ENCODE data around the gene ETDB. TPM values are rescaled to one million over a fixed set of nuclear protein-coding genes. Genes with fewer than 3 reads are reported as not detected.
"Not testable (repeated sequence)": the region's sequence is repeated elsewhere in the genome, so short reads cannot be mapped to it uniquely, and the experiment has no call there.

ETDB gene
- total RNA-seq, 5 donors from 2014 or later (not counting 1 experiment from before 2014, with no cell fraction given) = not detected

DNA sequence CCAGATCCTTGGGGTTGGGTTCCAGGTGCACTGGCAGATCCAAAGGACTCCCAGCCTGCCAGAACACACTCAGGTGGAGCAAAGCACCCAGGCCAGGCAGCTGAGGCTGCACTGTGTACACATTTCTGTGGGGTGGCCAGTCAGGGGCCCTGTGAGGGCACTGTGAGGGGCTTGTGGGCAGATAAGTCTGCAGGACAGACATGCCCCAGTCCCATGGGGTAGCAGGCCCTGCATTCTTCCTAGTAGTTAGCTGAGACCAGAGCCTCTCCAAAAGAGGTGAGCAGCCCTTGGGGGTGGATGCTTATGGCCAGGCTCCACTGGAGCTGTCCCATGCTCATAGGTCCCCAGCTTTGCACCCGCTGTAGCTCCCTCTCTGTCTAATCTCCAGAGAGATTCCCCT, 7.6 kb downstream of the ETDB start:
- ChIA-PET CTCF (no interaction called here), POLR2A (no interaction called here)
- H3K36me3 ChIP-seq (ENCODE audit: control insufficient read depth in 2 of 2, extremely low read depth in 1 of 2, insufficient read depth in 1 of 2, low read length in 1 of 2) = no peaks in the 10 kb centered on the region
- Mint-ChIP-seq H3K4me1 (no peaks in the 10 kb centered on the region), H3K9me3 (no peaks in the 10 kb centered on the region), H3K27me3 (peaks cover 13 to 34% of the 10 kb centered on the region in 2 donors), H3K4me3 (no peak overlapping the region), H3K27ac (no peak overlapping the region), H3K36me3 (no peaks in the 10 kb centered on the region)
- peaks cover 0 to 7% of the 10 kb centered on the region in 2 experiments for H3K27me3 ChIP-seq (replicated peaks in 1 of 2; ENCODE audit: control insufficient read depth in 2 of 2, extremely low read depth in 1 of 2, insufficient read depth in 2 of 2, low read length in 1 of 2)
- no peak overlapping the region for H3K4me3 ChIP-seq (ENCODE audit: control insufficient read depth in 1 of 2, extremely low read depth in 1 of 2, low read length in 1 of 2)
- DNase-seq (no peak), ATAC-seq (replicated peaks in 1 of 4) (no peak)
- H3K4me1 ChIP-seq (ENCODE audit: control insufficient read depth in 1 of 2, extremely low read depth in 1 of 2, insufficient read depth in 2 of 2, low read length in 2 of 2) = no peaks in the 10 kb centered on the region
- no peak overlapping the region for H3K27ac ChIP-seq (ENCODE audit: low read length)
- no CpG with 5 or more reads among the region's 1 CpG for WGBS (ENCODE audit: insufficient coverage)
- no peaks in the 10 kb centered on the region for H3K9me3 ChIP-seq

DNA sequence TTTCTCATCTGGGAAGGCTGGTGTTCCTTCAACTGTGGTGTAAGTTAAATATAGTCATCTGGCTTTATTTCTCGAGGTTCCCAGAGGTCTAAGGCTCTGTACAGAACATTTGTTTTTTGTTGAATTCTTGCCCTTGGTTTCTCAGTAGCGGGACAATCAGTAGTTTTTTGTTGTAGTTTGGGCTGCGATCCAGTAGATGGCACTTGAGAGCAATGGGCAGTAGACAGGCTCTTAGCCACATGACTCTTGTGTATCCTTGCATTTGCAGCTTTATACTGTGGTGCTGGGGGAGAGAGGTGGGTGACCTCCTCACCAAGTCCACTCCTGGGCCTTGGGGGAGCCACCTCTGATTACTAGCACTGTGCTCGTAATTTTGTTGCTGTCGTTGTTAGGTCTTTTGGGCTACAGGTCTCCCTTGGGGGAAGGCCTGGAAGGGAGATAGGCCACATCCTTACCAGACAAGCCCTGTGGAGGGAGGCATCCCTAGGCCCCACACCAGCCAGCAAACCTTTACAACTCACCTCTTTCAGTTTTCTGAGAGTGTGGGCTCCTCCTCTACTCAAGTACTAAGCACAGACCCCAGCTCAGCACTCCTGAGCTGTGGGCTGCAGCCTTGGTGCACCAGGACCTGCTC, 8.1 kb downstream of the ETDB start:
- Histone ChIP-seq H3K9me3 (no peaks in the 10 kb centered on the region), H3K4me1 (ENCODE audit: control insufficient read depth in 1 of 2, extremely low read depth in 1 of 2, insufficient read depth in 2 of 2, low read length in 2 of 2) (no peaks in the 10 kb centered on the region), H3K36me3 (ENCODE audit: control insufficient read depth in 2 of 2, extremely low read depth in 1 of 2, insufficient read depth in 1 of 2, low read length in 1 of 2) (no peaks in the 10 kb centered on the region), H3K27ac (ENCODE audit: low read length) (no peak overlapping the region), H3K27me3 (replicated peaks in 1 of 2; ENCODE audit: control insufficient read depth in 2 of 2, extremely low read depth in 1 of 2, insufficient read depth in 2 of 2, low read length in 1 of 2) (peaks cover 0 to 7% of the 10 kb centered on the region in 2 experiments), H3K4me3 (ENCODE audit: control insufficient read depth in 1 of 2, extremely low read depth in 1 of 2, low read length in 1 of 2) (no peak overlapping the region)
- Mint-ChIP-seq H3K9me3 (no peaks in the 10 kb centered on the region), H3K27ac (no peak overlapping the region), H3K4me1 (no peaks in the 10 kb centered on the region), H3K36me3 (no peaks in the 10 kb centered on the region), H3K4me3 (no peak overlapping the region), H3K27me3 (peaks cover 13 to 34% of the 10 kb centered on the region in 2 donors)
- DNase-seq = peak in 14 of 35 experiments; percentile 5 to 60 (median 24)
- no CpG with 5 or more reads among the region's 5 CpGs for whole genome bisulfite sequencing (ENCODE audit: insufficient coverage)
- CTCF ChIA-PET = interaction anchor here in 1 of 2 donors (0.6 kb wide), 1 partner anchor 455 kb away, joined by 3 read pairs; no protein-coding TSS in a partner anchor
- peak in 3 of 4 experiments; percentile 40 to 65 (median 47) for ATAC-seq (replicated peaks in 1 of 4)
- POLR2A ChIA-PET = no interaction called here

DNA sequence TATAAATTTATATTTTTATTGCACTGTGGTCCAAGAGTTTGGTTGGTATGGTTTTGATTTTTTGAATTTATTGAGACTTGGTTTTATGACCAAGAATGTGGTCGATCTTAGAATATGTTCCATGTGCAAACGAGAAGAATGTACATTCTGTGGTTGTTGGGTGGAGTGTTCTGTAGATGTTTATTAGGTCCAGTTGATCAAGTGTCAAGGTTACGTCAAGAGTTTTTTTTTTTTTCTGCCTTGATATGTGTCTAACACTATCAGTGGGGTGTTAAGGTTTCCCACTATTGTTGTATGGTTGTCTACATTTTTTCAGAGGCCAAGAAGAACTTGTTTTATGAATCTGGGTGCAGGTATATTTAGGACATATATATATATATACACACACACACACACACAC, 10.8 kb downstream of the ETDB start:
- H3K36me3 Mint-ChIP-seq = no peaks in the 10 kb centered on the region
- WGBS (ENCODE audit: insufficient coverage) = 67% methylated on average over 1 of the region's 3 CpGs
- H3K4me1 Mint-ChIP-seq = no peaks in the 10 kb centered on the region
- ChIA-PET POLR2A (no interaction called here), CTCF (no interaction called here)
- DNase-seq (no peak), ATAC-seq (replicated peaks in 1 of 4) (no peak)
- no peak overlapping the region for H3K4me3 Mint-ChIP-seq
- no peaks in the 10 kb centered on the region for H3K9me3 ChIP-seq
- no peak overlapping the region for H3K4me3 ChIP-seq (ENCODE audit: control insufficient read depth in 1 of 2, extremely low read depth in 1 of 2, low read length in 1 of 2)
- H3K4me1 ChIP-seq (ENCODE audit: control insufficient read depth in 1 of 2, extremely low read depth in 1 of 2, insufficient read depth in 2 of 2, low read length in 2 of 2) = no peaks in the 10 kb centered on the region
- no peaks in the 10 kb centered on the region for H3K36me3 ChIP-seq (ENCODE audit: control insufficient read depth in 2 of 2, extremely low read depth in 1 of 2, insufficient read depth in 1 of 2, low read length in 1 of 2)
- H3K27me3 Mint-ChIP-seq = peaks cover 15 to 50% of the 10 kb centered on the region in 2 donors
- peaks cover 0 to 7% of the 10 kb centered on the region in 2 experiments for H3K27me3 ChIP-seq (replicated peaks in 1 of 2; ENCODE audit: control insufficient read depth in 2 of 2, extremely low read depth in 1 of 2, insufficient read depth in 2 of 2, low read length in 1 of 2)
- H3K9me3 Mint-ChIP-seq = no peaks in the 10 kb centered on the region
- H3K27ac ChIP-seq (ENCODE audit: low read length) = no peak overlapping the region
- no peak overlapping the region for H3K27ac Mint-ChIP-seq

DNA sequence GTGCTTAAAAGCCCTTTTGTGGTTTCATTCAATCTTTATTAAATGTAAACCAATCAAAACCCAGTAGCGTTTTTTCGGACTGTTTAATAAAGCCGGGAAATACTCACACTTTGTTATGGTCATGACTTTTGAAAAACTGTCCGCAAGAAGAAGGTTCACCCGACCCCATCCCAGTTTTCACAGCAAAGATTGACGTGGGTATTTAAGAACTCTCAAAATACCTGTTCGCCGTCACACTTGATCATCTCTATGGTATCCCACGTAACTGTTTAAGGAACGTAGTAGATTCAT, 20.9 kb downstream of the ETDB start:
- Mint-ChIP-seq H3K27ac (no peak overlapping the region), H3K4me3 (peak overlapping the region; percentile 70 to 77 (median 71)), H3K27me3 (peaks cover 10 to 17% of the 10 kb centered on the region in 2 donors), H3K4me1 (peaks cover 5 to 11% (median 7%) of the 10 kb centered on the region in 3 donors), H3K36me3 (no peaks in the 10 kb centered on the region), H3K9me3 (no peaks in the 10 kb centered on the region)
- ATAC-seq (replicated peaks in 1 of 4) (no peak), DNase-seq (no peak)
- Histone ChIP-seq H3K36me3 (ENCODE audit: control insufficient read depth in 2 of 2, extremely low read depth in 1 of 2, insufficient read depth in 1 of 2, low read length in 1 of 2) (no peaks in the 10 kb centered on the region), H3K27ac (ENCODE audit: low read length) (no peak overlapping the region), H3K27me3 (replicated peaks in 1 of 2; ENCODE audit: control insufficient read depth in 2 of 2, extremely low read depth in 1 of 2, insufficient read depth in 2 of 2, low read length in 1 of 2) (peaks cover 2 to 35% of the 10 kb centered on the region in 2 experiments), H3K4me1 (ENCODE audit: control insufficient read depth in 1 of 2, extremely low read depth in 1 of 2, insufficient read depth in 2 of 2, low read length in 2 of 2) (peaks cover 0 to 15% of the 10 kb centered on the region in 2 experiments), H3K9me3 (no peaks in the 10 kb centered on the region), H3K4me3 (ENCODE audit: control insufficient read depth in 1 of 2, extremely low read depth in 1 of 2, low read length in 1 of 2) (no peak overlapping the region)
- no CpG with 5 or more reads among the region's 10 CpGs for WGBS (ENCODE audit: insufficient coverage)
- ChIA-PET POLR2A (no interaction called here), CTCF (no interaction called here)

DNA sequence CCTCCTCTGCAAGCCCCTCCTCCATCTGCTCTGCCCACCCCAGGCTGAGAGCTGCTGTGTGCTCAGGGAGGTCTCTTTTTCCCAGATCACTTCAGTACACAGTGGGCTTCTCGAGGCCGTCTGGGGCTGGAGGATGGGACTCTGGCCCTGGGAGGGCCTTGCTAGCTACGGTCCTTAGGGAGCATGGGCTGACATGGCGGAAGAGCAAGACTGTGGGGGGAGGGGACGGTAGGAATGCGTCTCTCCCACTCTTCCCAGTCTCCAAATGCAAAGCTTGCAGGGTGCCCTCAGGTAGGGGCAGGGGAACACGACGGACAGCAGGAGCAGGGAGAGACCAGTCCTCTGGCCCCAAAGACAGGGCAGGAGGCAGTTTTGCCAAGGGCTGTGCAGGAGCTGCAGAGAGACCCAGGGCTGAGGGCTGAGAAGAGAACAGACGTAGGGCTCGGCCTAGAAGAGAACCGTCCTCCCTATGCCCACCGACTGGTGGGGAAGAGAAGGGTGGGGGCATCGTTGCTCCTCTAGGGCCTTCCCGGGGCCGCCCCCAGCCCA, 23.1 kb downstream of the ETDB start:
- H3K27me3 Mint-ChIP-seq = peaks cover 15 to 22% of the 10 kb centered on the region in 2 donors
- H3K4me3 ChIP-seq (ENCODE audit: control insufficient read depth in 1 of 2, extremely low read depth in 1 of 2, low read length in 1 of 2); POLR2A ChIA-PET; H3K27ac Mint-ChIP-seq; H3K9me3 Mint-ChIP-seq; ATAC-seq (replicated peaks in 1 of 4); H3K36me3 Mint-ChIP-seq; H3K36me3 ChIP-seq (ENCODE audit: control insufficient read depth in 2 of 2, extremely low read depth in 1 of 2, insufficient read depth in 1 of 2, low read length in 1 of 2); DNase-seq; H3K9me3 ChIP-seq; H3K27ac ChIP-seq (ENCODE audit: low read length): not testable (repeated sequence)
- CTCF ChIA-PET = interaction anchor here in 1 of 2 donors (0.8 kb wide), 1 partner anchor 11 kb away, joined by 3 read pairs; no protein-coding TSS in a partner anchor
- peak overlapping the region; percentile 43 to 70 (median 61) for H3K4me3 Mint-ChIP-seq
- Histone ChIP-seq H3K4me1 (ENCODE audit: control insufficient read depth in 1 of 2, extremely low read depth in 1 of 2, insufficient read depth in 2 of 2, low read length in 2 of 2) (peaks cover 0 to 15% of the 10 kb centered on the region in 2 experiments), H3K27me3 (replicated peaks in 1 of 2; ENCODE audit: control insufficient read depth in 2 of 2, extremely low read depth in 1 of 2, insufficient read depth in 2 of 2, low read length in 1 of 2) (peaks cover 2 to 46% of the 10 kb centered on the region in 2 experiments)
- peaks cover 5 to 11% (median 7%) of the 10 kb centered on the region in 3 donors for H3K4me1 Mint-ChIP-seq
- WGBS (ENCODE audit: insufficient coverage) = no CpG with 5 or more reads among the region's 15 CpGs

DNA sequence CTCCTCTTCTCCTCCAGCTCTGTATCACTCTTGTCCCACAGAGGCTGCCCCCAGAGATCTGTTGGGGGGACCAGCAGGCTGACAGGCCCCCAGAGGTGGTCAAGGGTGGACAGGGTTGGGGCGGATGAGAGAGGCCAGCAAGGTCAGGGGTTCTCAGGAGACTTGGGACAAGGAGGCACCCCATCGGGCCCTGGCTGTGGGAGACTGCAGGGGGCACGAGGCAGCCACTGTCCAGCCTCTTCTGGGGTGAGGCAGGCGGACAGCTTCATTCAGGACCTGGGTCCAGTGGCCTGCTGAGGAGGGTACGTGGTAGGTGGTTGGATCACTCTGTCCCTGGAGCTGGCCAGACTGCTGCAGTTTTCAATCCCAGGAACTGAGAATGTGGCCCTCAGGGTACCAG, 24.6 kb downstream of the ETDB start:
- no peaks in the 10 kb centered on the region for H3K9me3 ChIP-seq
- ATAC-seq (replicated peaks in 1 of 4) = no peak
- H3K36me3 ChIP-seq (ENCODE audit: control insufficient read depth in 2 of 2, extremely low read depth in 1 of 2, insufficient read depth in 1 of 2, low read length in 1 of 2) = no peaks in the 10 kb centered on the region
- H3K4me1 Mint-ChIP-seq = peaks cover 5 to 11% (median 7%) of the 10 kb centered on the region in 3 donors
- no peak overlapping the region for H3K4me3 ChIP-seq (ENCODE audit: control insufficient read depth in 1 of 2, extremely low read depth in 1 of 2, low read length in 1 of 2)
- no peak overlapping the region for H3K27ac Mint-ChIP-seq
- ChIA-PET CTCF (no interaction called here), POLR2A (no interaction called here)
- no peak overlapping the region for H3K4me3 Mint-ChIP-seq
- H3K27me3 Mint-ChIP-seq = peaks cover 15 to 22% of the 10 kb centered on the region in 2 donors
- peaks cover 2 to 46% of the 10 kb centered on the region in 2 experiments for H3K27me3 ChIP-seq (replicated peaks in 1 of 2; ENCODE audit: control insufficient read depth in 2 of 2, extremely low read depth in 1 of 2, insufficient read depth in 2 of 2, low read length in 1 of 2)
- peaks cover 0 to 15% of the 10 kb centered on the region in 2 experiments for H3K4me1 ChIP-seq (ENCODE audit: control insufficient read depth in 1 of 2, extremely low read depth in 1 of 2, insufficient read depth in 2 of 2, low read length in 2 of 2)
- 100% methylated on average over 2 of the region's 5 CpGs for WGBS (ENCODE audit: insufficient coverage)
- no peak overlapping the region for H3K27ac ChIP-seq (ENCODE audit: low read length)
- H3K9me3 Mint-ChIP-seq = no peaks in the 10 kb centered on the region
- no peaks in the 10 kb centered on the region for H3K36me3 Mint-ChIP-seq
- no peak for DNase-seq

Data from T-cell (primary cell).